Measurements from ENCODE around the gene ANKUB1. TPM values are rescaled to one million over a fixed set of nuclear protein-coding genes. Genes with fewer than 3 reads are reported as not detected.

The ANKUB1 gene
- total and polyA plus RNA-seq, 7 donors: not detected

GRCh38 chr3:149736953-149737205 is 55.5 kb downstream of the ANKUB1 start:
- no peak for DNase-seq
- TF ChIP-seq EP300 (IDR thresholded peaks at IDR 0.05) (no peak), POLR2A (IDR thresholded peaks at IDR 0.05) (no peak), POLR2AphosphoS5 (IDR thresholded peaks at IDR 0.05) (no peak)
- TF ChIP-seq, protein P1, sequence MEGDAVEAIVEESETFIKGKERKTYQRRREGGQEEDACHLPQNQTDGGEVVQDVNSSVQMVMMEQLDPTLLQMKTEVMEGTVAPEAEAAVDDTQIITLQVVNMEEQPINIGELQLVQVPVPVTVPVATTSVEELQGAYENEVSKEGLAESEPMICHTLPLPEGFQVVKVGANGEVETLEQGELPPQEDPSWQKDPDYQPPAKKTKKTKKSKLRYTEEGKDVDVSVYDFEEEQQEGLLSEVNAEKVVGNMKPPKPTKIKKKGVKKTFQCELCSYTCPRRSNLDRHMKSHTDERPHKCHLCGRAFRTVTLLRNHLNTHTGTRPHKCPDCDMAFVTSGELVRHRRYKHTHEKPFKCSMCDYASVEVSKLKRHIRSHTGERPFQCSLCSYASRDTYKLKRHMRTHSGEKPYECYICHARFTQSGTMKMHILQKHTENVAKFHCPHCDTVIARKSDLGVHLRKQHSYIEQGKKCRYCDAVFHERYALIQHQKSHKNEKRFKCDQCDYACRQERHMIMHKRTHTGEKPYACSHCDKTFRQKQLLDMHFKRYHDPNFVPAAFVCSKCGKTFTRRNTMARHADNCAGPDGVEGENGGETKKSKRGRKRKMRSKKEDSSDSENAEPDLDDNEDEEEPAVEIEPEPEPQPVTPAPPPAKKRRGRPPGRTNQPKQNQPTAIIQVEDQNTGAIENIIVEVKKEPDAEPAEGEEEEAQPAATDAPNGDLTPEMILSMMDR (IDR thresholded peaks at IDR 0.05): no peak
- H3K4me3 ChIP-seq: no peak overlapping the region
- H3K27me3 ChIP-seq: no peaks in the 10 kb centered on the region
- intact Hi-C loops (cut with DNase I): no loop called here
- no peak overlapping the region for H3K27ac ChIP-seq
- H3K9me3 ChIP-seq: no peaks in the 10 kb centered on the region
- peaks cover 0 to 34% (median 10%) of the 10 kb centered on the region in 4 donors for H3K36me3 ChIP-seq
- H3K4me1 ChIP-seq: no peaks in the 10 kb centered on the region

GRCh38 chr3:149736175-149736952 is 56.0 kb downstream of the ANKUB1 start:
- Histone ChIP-seq H3K4me1 (no peaks in the 10 kb centered on the region), H3K27ac (no peak overlapping the region), H3K36me3 (peaks cover 0 to 32% (median 10%) of the 10 kb centered on the region in 4 donors), H3K27me3 (no peaks in the 10 kb centered on the region), H3K9me3 (no peaks in the 10 kb centered on the region), H3K4me3 (no peak overlapping the region)
- intact Hi-C loops (cut with DNase I): no loop called here
- DNase-seq: no peak
- 74 to 75% methylated on average over 2 of the region's 2 CpGs for WGBS, 2 donors
- no peak for TF ChIP-seq POLR2A (IDR thresholded peaks at IDR 0.05)
- TF ChIP-seq, protein P1 (IDR thresholded peaks at IDR 0.05): no peak

DNA sequence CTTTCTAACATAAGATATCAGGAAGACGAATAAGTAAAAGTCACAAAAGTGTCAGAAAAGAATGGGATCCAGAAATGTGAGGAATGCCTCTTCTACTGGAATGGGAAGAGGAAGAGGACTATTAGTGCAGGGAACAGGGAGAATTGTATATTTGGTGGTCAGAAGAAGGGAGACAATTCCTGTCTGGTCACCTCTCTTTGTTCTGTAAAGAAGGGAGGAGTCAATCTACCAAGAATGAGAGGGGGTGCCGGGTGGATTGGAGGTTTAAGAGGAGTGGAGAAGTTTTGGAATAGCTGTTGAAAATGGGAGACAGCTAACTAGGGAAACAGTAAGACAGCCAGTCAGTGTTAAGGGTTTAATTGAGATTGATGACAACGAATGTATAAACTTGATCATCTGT is 60.1 kb downstream of the ANKUB1 start:
- 87 to 94% methylated on average over 3 of the region's 3 CpGs for WGBS, 2 donors
- DNase-seq: no peak

GRCh38 chr3:149727656-149728055 is 64.7 kb downstream of the ANKUB1 start:
- no peak for DNase-seq
- Histone ChIP-seq H3K27me3 (no peaks in the 10 kb centered on the region), H3K9me3 (no peaks in the 10 kb centered on the region), H3K4me3 (no peak overlapping the region), H3K4me1 (no peaks in the 10 kb centered on the region), H3K27ac (no peak overlapping the region), H3K36me3 (no peaks in the 10 kb centered on the region)
- TF ChIP-seq POLR2AphosphoS5 (IDR thresholded peaks at IDR 0.05) (no peak), EP300 (IDR thresholded peaks at IDR 0.05) (no peak), POLR2A (IDR thresholded peaks at IDR 0.05) (no peak)
- TF ChIP-seq, protein P1 (IDR thresholded peaks at IDR 0.05): no peak
- WGBS, 2 donors: 88 to 89% methylated on average over 2 of the region's 2 CpGs
- intact Hi-C loops (cut with DNase I): no loop called here

More for the DNA sequence above, 60.1 kb downstream of the ANKUB1 start:
- TF ChIP-seq POLR2AphosphoS5 (IDR thresholded peaks at IDR 0.05) (no peak), POLR2A (IDR thresholded peaks at IDR 0.05) (no peak), EP300 (IDR thresholded peaks at IDR 0.05) (no peak)
- TF ChIP-seq, protein P1 (IDR thresholded peaks at IDR 0.05): no peak
- H3K4me1 ChIP-seq: no peaks in the 10 kb centered on the region
- H3K9me3 ChIP-seq: no peaks in the 10 kb centered on the region
- H3K4me3 ChIP-seq: no peak overlapping the region
- no peak overlapping the region for H3K27ac ChIP-seq
- H3K36me3 ChIP-seq: peaks cover 0 to 8% (median 0%) of the 10 kb centered on the region in 4 donors
- no peaks in the 10 kb centered on the region for H3K27me3 ChIP-seq
- intact Hi-C loops (cut with DNase I): no loop called here
